NCI-H510A treated with DMSO at 0.1 percent for 48 hours (cell line): ENCODE results near the gene BRD4.
"Not testable (repeated sequence)": the region's sequence is repeated elsewhere in the genome, so short reads cannot be mapped to it uniquely, and the experiment has no call there.

Experiments
- DNase-seq: peaks from one replicate; lab custom pipeline; 2025; lab: John Stamatoyannopoulos, UW

The BRD4 gene

GRCh38 chr19:15332311-15332996 is at the start of gene BRD4:
Gene BRD4, minus strand, starts transcription at chr19:15332539. Its CDS starts 59,440 bp downstream, at chr19:15273099.
- DNase-seq, result peak; percentile 43

- DNase-seq, result no peak
These were observed 49.5 kb upstream of the BRD4 start for GRCh38 chr19:15381864-15382263.

DNA sequence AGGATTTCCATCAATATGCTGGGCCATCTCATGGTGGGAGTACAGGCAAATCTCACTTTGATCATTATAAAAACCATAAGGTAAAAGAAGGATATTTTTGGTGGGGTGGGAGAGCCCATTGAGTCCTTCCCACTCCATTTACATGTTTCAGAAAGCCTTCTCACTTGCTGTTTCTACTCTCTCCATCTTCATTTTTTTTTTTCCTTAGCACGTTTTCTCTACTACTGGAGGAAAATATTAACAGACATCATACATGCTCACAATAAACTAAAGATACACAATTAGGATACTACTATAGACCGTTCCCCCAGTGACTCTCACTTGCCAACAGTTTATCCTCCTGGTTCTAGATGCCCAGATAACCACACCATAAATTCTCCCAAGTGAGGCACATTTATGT is 49.1 kb upstream of the BRD4 start:
- DNase-seq, result no peak

GRCh38 chr19:15379999-15380647 is 47.8 kb upstream of the BRD4 start:
- DNase-seq, result peak; percentile 71

- peak; percentile 96 for DNase-seq
These were observed 47.0 kb upstream of the BRD4 start, which contains the start of gene AKAP8 for GRCh38 chr19:15379083-15379998. Gene AKAP8, minus strand, starts transcription at chr19:15379787. Its CDS starts 56 bp downstream, at chr19:15379731.

DNA sequence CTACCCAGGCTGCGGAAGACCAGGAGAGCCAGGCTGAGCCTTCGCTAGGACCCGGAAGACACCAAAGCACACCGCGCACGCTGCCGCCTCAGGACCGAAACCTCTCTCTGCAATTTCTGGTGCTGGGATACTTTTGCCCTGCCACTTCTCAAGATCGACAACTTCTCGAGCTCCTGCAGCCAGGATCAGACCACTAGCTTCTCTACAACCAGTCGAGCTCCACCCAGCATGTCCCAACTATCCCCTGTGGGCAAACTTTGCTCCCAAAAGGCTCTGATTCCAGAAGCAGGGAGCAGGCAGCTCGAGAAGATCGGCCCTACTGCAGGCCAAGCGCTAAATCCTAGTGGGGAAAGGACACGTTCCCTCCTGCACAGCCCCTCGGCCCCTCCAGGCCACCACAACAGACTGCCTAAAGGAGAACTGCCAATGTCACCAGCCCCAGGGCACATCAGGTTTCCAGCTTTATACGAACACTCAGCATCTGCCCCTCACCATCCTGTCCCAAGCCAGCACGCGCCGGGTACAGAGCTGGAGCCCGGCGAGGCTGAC is 46.3 kb upstream of the BRD4 start:
- DNase-seq, result peak; percentile 32

- no peak for DNase-seq
These were observed 42.6 kb upstream of the BRD4 start for GRCh38 chr19:15374796-15375440.

GRCh38 chr19:15374105-15374651 is 41.8 kb upstream of the BRD4 start:
- no peak for DNase-seq

GRCh38 chr19:15373644-15374043 is 41.3 kb upstream of the BRD4 start:
- DNase-seq, result no peak

DNA sequence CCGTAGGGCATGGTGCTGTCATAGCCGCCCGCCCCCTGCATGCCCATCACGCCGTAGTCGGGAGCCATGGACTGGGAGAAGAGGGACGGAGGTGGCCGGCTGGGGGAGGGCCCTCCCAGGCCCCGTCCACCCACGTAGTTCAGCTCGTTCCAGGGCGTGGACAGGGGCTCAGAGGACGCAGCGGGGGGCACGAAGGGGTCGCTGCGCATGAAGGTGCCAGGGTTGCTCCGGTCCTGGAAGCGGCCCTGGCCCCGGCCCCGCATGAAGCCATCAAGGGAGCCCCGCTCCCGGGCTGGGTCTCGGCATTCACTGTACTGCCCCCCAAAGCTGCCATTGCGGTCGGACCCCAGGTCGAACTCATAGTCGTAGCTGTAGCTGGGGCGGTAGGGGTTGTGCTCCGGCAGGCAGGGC is 40.6 kb upstream of the BRD4 start:
- no peak for DNase-seq

GRCh38 chr19:15372470-15372869 is 40.1 kb upstream of the BRD4 start:
- no peak for DNase-seq

GRCh38 chr19:15371786-15372380 is 39.5 kb upstream of the BRD4 start:
- no peak for DNase-seq

DNA sequence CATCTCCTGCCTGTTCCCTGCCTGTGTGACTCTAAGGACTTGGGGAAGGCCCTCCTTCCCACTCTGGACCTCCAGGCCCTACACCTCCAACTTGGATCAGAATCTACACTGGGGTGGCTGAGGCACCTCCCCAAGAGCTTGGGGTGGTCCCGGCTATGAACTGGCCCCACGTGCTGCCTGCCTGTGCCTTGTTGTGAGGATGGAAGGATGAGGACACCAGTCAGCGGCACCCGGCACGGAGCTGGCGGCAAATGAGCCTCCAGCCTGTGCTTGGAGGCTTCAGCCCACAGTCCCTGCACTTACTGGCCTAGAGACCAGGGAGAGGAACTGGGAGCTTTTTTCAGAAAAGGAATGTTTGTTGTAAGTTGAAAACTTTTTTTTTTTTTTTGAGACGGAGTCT is 38.8 kb upstream of the BRD4 start:
- no peak for DNase-seq

GRCh38 chr19:15369594-15369891 is 37.2 kb upstream of the BRD4 start:
- DNase-seq, result no peak

GRCh38 chr19:15368798-15369593 is 36.7 kb upstream of the BRD4 start:
- no peak for DNase-seq

GRCh38 chr19:15368051-15368632 is 35.8 kb upstream of the BRD4 start:
- no peak for DNase-seq

DNA sequence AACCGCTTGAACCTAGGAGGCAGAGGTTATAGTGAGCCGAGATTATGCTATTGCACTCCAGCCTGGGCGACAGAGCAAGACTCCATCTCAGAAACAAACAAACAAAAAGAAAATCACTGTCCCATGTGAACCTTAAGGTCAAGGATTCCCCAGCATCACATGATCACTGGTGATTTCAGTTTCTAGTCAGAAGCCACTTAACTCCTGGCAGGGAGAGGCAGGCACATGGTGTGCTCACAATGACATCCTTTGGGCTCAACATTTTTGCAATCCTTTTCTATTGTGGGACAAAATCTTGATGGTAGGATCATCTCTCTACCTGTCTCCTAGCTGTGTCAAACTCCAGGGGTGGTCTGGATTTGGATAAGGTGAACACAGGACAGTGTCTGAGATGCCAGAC is 35.1 kb upstream of the BRD4 start:
- no peak for DNase-seq

DNA sequence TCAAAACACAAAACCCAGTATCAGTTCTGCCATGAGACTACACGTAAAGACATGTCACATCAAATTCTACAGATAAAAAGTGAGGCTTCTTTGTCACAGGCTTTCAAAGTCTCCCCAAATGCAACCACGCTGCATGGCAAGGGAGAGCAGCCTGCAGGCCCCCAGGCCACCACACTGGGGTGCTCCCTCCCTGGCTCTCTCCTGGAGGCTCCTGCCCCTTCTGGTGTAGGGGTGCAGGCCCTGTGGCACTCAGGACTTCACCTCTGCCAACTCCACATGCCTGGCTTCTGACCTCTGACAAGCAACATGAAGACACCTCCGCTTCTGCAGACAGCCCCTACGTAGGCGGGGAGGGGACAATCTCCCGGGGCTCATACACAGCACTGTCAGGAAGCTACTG is 32.9 kb upstream of the BRD4 start:
- no peak for DNase-seq

GRCh38 chr19:15363791-15364190 is 31.5 kb upstream of the BRD4 start:
- not testable (repeated sequence) for DNase-seq

GRCh38 chr19:15363048-15363447 is 30.7 kb upstream of the BRD4 start:
- not testable (repeated sequence) for DNase-seq
